OCI-LY1 (cell line): ENCODE measurements around the gene EYA2.

ENCODE experiments used
- CTCF ChIP-seq: fragments of 200-600 bp; sonication (generic), shearing (Covaris generic); IDR thresholded peaks from 2 replicates; pipeline ENCODE4 v1.5.1; 2017; ENCODE audit warnings: mild to moderate bottlenecking, antibody characterized with exemption, low read length, moderate library complexity, mixed read lengths
- EZH2 ChIP-seq: fragments of 200-600 bp; sonication (generic), shearing (Covaris generic); IDR thresholded peaks from 2 replicates; pipeline ENCODE4 v1.8.0; 2017; ENCODE audit warnings: borderline replicate concordance, mixed run types, mild to moderate bottlenecking, antibody characterized with exemption, low read length, moderate library complexity, mixed read lengths

GRCh38 chr20:46883892-46884291 is 10.8 kb upstream of the EYA2 start:
- no peak for TF ChIP-seq CTCF
- no peak for TF ChIP-seq EZH2
